GM21717 (cell line): ENCODE data around the gene GJA8.
"Not testable (repeated sequence)": the region's sequence is repeated elsewhere in the genome, so short reads cannot be mapped to it uniquely, and the experiment has no call there.

Experiments used
- ATAC-seq: cut with Tn5 transposase; IDR thresholded peaks from one replicate; pipeline ENCODE4 v1.9.1; 2021; ENCODE audit warnings: mild to moderate bottlenecking, moderate library complexity; ENCODE audit not compliant: unreplicated experiment

Gene GJA8

DNA sequence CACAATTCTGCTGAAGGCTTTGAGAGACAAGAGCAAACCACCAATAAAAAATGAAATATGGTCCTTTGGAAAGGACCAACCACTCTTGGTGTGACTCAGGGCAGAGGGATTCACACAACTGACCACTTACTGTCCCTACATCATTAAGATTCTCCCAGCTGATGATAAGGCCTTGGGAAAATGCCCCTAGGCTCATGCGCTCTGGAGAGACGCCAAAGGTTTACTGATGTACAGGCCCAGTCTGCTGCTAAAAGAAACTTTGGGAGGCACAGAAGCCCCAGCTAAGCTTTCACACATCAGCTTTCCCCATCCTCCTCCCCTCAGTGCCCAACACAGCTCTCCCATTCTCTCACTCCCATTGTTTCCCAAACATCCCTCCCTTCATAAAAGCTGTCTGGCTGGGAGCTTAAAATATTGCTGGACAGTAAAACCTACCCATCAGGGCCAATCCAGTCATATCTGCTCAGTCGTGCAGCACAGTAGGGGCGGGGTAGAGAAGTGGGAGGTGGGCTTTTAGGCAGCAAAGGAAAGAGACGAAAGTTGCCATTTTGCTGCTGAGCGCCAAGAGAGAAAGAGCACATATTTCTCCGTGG is at the start of gene GJA8:
Gene GJA8 (plus strand): TSS at position 543 of the 593 bp plus-strand sequence. CDS start 5,161 bp downstream, outside the sequence.
- ATAC-seq, result no peak

DNA sequence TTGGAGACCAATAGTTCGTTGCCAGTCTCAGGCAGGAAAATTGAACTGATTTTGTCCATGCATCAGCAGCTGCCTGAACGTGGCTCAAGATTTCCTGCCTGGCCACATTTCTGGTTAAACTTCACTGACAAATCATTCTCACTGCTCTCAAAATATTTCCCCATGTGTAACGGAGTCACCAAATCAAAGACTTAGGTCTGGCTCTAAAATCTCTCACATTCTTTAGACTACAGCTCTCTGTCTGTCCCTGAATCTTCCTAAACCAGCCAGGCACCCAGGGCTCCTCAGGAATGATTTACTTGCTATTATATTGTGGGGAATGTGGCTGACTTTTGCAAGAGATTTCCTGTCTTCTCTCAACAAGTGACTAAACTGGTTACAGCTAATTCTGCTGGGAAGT is 49.2 kb upstream of the GJA8 start:
- no peak for ATAC-seq

DNA sequence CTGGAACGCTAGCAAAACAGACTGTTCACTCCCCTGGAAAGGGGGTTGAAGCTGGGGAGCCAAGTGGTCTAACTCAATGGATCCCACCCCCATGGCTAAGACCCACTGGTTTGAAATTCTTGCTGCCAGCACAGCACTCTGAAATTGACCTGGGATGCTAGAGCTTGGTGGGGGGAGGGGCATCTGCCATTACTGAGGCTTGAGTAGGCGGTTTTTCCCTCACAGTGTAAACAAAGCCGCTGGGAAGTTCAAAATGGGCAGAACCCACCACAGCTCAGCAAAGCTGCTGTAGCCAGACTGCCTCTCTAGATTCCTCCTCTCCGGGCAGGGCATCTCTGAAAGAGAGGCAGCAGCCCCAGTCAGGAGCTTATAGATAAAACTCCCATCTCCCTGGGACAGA is 47.6 kb upstream of the GJA8 start:
- not testable (repeated sequence) for ATAC-seq

DNA sequence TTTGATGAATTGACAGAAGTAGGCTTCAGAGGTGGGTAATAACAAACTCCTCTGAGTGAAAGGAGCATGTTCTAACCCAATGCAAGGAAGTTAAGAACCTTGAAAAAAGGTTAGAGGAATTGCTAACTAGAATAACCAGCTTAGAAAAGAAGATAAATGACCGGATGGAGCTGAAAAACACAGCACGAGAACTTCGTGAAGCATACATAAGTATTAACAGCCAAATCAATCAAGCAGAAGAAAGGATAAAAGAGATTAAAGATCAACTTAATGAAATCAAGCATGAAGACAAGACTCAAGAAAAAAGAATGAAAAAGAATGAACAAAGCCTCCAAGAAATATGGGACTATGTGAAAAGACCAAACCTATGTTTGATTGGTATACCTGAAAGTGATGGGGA is 46.6 kb upstream of the GJA8 start:
- not testable (repeated sequence) for ATAC-seq

DNA sequence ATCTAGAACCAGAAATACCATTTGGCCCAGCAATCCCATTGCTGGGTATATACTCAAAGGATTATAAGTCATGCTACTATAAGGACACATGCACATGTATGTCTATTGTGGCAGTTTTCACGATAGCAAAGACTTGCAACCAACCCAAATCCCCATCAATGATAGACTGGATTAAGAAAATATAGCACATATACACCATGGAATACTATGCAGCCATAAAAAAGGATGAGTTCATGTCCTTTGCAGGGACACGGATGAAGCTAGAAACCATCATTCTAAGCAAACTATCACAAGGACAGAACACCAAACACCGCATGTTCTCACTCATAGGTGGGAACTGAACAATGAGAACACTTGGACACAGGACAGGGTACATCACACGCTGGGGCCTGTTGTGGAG is 35.4 kb upstream of the GJA8 start:
- ATAC-seq, result not testable (repeated sequence)

DNA sequence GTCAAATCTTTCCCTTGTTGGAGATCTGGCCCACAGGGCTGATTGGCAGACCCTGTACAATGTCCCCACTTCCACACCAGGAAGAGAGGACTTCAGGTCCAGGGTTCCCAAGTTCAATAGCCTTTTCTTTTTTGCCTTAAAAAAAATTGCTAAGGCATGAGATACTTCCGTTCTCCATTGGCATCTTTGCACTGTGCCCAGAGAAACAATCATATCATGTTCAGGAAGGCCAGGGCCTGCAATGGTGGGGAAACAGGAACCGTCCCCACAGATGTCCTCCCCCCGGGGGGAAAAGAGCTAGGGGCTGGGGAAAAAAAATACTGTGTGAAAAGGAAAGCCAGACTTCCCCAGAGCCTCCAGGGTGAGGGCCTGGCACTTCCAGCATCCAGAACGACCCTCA is 24.6 kb upstream of the GJA8 start:
- ATAC-seq, result no peak

DNA sequence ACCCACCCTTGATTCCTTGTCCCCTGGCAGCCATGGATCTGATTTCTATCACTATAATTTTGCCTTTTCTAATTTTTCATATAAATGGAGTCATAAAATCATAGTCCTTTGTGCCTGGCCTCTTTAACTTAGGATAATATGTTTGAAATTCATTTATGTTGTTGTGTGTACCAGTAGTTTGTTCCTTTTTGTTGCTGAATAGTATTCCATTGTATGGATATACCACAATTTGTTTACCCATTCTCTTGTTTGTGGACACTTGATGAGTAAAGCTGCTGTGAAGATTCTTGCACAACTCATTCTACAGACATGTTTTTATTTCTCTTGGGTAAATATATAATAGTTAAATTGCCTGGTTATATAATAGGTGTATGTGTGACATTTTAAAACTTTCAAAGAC is 22.7 kb upstream of the GJA8 start:
- ATAC-seq, result no peak

DNA sequence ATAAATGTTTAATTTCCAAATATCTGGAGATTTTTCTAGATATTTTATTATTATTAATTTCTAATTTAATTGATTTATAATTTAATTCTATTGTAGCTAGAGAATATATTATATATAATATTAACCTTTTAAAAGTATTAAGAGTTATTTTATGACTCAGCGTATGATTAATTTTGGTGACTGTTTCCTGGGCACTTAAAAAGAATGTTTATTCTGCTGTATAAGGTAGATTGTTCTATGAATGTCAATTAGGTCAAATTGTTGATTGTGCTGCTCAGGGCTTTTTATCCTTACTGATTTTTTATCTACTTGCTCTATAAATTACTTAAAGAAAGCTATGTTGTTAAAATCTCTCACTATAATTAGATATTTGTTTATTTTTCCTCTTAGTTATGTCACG is 20.1 kb upstream of the GJA8 start:
- ATAC-seq, result no peak

DNA sequence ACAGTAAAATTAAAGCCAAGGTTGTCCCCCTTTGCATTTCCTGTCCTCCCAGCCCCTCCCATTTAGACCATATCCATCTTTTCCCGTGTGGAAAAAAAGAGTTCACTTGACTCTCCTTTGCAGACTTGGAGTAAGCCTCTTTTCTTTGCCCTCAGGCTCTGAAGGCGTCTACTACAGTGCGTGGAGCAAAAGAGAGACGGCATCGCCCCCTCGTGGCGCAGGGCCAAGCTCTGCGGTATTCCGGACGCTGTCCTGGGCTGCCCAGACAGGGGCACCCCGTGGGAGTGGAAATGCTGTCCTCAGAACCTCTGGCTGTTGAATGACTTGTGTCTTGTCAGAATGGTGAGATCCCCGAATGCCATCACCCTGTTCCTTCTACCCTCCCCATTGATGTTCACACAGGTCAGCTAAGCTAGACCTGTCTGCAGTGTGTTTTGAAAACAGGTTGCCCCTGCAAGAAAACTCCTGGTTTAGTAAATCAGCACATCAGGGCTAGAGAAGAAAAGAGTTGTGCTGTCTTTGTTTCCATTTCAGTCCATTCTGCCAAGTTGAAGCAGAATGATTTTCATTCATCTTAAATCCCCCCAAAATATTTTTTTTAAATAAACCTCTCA is 12.3 kb upstream of the GJA8 start:
- no peak for ATAC-seq

DNA sequence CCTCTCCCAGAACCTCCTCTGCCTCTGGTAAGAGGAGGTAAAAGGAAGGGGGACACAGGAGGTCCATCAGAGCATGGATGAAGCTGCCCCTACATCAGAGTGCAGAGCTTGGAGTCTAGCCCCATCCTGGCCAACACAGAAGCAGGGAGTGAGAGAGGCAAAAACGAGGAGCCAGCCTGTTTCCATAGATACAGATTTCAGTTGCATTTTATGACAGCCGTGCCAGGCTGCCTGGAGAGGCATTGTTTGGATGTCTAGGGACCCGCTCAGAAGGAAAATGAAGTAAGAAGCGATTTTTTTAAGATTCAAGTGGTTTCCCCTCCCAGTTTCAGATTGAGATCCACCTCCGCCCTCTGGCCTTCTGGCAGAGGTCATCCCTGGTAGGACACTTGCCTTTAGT is 11.5 kb upstream of the GJA8 start:
- ATAC-seq, result no peak

DNA sequence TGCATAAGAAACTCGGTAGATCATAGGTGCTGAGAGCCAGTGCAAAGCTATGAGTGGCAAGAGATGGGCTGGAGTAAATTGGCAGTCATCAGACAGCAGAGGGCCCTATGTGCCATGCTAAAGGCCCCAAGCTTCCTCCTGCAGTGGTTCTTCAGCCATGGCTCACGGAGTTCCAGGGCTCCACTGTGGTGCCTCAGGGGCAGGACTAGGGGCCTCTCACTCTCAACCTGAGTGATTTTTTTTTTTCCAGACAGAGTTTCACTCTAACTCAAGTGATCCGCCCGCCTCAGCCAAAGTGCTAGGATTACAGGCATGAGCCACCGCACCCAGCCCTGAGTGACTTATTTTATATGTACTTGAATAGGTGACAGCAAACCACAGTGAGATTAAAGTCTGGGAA is 10.4 kb upstream of the GJA8 start:
- no peak for ATAC-seq

DNA sequence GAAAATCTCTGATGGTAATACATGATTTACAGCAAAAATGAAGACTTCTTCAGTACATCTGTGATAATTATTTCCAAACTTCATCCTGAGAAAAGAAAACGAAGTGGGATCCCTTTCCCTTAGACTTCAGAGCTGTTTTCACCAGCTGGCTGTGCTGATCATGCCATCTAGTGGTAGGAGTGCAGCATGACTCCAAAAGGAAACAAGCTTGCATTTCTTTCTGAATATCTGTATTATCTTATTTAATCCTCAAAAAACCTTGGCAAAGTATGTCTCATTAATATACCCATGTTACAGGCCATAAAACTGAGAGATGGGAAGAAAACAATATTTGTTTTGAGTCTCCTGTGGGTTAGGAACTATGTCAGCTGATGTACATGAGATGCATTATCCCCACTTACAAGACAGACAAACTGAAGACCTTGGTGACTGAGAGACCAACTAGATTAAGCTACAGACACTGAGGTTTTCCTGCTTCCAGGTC is 9.8 kb upstream of the GJA8 start:
- ATAC-seq, result no peak

DNA sequence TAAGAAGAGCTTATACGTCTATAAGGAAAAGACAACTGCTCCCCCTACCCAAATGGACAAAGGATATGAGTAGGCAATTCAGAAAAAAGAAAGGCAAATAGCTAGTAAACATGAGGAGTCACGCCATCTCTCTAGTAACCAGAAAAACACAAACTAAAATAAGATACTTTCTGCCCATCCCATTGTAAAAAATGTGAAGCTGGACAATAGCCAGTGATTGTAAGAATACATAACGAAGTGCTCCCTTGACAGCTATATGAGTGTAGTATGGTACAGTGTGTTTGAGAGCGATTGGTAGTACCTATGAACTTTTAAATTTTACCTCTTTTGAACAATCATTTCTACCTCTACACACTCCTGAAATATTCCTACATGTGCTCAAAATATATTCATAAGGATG is 7.5 kb upstream of the GJA8 start:
- no peak for ATAC-seq

DNA sequence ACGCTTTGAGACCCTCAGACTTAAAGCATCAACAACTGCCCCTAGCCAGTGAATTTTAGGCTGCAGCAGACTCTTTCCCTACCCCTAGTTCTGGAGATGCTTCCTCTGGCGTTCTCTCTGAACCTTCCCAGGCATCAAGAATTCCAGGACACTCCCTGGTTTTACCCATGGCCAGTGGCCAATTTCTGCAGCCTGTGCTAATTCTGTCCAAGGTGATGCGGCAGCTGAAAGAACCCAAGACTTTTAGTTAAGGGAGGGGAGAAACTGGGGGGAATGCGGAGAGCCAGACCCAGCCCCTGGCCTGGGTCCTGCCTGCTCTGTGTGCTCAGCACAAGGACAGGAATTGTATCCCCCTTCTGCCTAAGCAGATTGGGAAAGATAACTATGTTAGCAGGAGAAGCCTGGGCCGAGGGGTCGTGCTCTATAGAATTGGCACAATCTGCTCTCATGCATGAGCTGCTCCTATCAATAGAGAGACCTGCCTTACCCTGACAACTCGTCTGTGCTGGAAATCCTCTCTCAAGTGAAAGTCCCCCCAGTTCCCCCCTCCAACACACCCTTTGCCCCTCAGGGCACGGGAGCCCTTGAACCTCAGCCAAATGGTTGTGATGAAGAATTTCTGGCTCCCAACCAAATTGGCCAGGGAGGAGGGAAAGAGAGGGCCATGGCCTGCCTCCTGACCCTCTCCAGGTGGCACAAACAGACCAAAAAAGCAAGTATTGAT is 5.4 kb upstream of the GJA8 start:
- ATAC-seq, result no peak

DNA sequence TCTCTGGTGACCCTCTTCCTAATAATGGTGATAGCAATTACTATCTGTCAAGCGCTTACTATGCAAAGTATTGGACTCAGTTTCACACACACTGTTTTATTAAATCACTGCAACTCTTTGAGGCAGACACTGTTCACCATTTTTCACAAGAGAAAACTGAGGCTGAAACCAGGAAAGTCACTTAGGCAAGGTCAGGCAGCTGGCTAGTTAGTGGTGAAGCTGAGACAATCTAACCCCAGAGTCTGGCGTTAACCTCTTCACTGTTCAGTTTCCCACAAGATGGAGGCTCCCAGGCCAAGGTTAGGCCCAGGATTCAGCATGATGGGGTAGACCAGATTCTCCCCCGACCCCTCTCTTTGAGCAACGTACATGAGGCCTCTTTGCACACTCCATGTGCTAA is 4.8 kb upstream of the GJA8 start:
- ATAC-seq, result no peak

DNA sequence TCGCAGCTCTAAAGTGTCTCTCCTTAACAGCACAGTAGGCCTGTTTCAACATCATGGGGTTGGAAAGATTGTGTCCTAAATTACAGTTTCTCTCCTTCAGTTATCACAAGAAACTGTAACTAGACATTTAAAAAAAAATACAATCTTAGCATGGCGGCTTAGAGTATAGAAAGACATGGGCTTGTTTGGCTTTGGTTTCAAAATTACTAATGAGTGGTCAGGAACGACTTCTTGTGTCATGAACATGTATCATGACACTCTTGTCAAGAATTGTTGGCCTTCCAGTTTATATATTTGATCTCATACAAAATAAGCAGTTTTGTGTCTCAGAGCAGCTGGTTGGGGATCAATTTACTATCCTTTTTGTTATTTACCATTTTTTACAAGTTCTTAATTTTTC is 2.1 kb downstream of the GJA8 start:
- no peak for ATAC-seq

DNA sequence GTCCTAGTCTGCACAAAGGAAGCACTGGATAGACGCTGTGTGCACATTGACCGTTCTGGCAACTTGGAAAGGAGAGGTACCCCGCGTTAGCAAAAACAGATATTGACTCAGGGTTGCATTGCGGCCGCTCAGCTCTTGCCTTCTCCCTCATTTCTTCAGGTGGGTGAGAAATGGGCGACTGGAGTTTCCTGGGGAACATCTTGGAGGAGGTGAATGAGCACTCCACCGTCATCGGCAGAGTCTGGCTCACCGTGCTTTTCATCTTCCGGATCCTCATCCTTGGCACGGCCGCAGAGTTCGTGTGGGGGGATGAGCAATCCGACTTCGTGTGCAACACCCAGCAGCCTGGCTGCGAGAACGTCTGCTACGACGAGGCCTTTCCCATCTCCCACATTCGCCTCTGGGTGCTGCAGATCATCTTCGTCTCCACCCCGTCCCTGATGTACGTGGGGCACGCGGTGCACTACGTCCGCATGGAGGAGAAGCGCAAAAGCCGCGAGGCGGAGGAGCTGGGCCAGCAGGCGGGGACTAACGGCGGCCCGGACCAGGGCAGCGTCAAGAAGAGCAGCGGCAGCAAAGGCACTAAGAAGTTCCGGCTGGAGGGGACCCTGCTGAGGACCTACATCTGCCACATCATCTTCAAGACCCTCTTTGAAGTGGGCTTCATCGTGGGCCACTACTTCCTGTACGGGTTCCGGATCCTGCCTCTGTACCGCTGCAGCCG is 5.4 kb downstream of the GJA8 start:
- no peak for ATAC-seq

DNA sequence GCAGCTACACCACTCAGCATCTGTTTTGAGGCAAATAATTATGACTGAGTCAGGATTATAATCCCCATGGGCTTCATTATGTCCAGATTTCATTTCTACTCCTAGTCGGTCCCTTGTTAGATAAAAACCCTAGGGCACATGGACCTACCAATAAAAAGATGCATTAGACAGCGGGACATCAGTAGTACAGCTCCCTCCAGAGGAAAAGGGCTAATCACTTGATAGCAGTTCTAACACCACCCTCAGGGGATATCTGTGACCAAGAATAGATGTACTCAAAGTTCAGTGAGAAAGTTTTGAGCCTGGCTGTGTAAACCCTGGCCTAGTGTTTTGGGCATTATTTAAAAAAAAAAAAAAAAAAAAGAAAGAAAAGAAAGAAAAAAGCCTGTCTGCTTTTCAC is 10.0 kb downstream of the GJA8 start:
- no peak for ATAC-seq

DNA sequence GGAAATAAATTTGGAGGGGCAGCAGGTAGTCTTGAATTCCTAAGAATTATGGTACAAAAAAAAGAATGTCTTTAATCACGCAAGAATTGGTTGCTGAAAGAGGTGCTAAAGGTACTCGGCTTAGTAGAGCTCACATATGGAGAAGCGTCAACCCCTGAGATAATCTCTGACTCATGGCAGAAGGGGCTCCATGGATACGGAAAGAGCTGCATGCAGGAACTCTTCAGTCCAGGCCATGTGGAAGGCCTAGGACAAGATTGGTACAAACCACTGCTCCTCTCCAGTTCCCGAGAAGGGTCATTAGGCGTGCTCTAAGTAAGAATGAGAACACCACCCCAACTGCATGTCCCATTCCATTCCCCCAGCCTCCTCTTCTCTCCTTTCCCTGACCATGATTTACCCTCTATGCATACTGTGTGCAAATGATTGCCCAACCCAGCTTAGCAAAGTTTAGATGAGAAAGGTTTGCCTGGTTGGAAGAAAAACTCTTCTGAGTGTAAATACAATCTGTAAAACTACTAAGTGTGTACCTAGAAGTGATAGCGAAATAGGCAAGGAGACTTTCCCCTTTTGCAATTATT is 10.9 kb downstream of the GJA8 start:
- no peak for ATAC-seq

DNA sequence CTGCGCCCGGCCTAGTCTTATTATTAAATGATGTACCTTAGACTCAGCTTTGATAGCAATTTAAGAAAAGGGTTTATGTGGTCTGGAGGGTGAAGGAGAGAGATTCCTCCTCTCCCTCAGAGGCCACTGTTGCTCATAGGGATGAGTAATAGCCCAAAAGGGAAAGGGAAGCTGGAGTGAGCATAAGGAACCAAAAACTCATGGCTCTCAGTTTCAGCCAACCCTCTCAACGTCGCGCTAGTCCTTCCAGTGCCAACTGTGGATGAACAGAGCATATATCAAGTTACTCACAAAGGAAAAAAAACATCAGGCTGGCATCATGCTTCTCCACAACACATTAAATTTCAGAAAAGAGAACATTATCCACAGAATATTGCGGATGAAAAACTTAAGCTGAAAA is 17.3 kb downstream of the GJA8 start:
- ATAC-seq, result no peak

DNA sequence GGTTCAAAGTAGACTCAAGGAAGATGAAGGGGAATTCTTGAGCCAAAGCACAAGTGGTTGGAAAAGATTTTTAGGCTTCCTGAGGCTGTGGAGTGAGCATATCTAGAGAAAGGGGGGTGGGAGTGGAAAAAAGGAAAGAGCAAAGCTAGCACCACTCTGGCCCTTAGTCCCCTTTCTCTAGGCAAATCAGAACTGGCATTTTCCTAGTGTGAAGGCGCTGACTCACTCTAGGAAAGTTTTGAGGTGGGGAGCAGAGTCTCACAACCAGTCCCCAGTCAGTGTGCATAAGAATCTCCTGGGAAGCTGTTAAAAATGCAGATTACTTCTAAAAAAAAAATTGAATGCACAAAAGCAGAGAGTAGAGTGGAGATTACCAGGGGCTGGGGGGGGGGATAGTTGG is 22.2 kb downstream of the GJA8 start:
- no peak for ATAC-seq
